SK-N-SH (cell line): Measurements from ENCODE around the gene ATXN7L3B. TPM values are rescaled to one million over a fixed set of nuclear protein-coding genes. Genes with fewer than 3 reads are reported as not detected.

Experiments used
- CTCF ChIA-PET: fragments of 300-600, 350-600 bp; formaldehyde crosslinking; extraction: SDS; loops from one replicate; lab custom pipeline; 2021; lab: Yijun Ruan, JAX
- POLR2A ChIA-PET: fragments of 350-600 bp; sonication (Branson Sonifier 250); formaldehyde crosslinking; extraction: SDS; loops from one replicate; lab custom pipeline; 2020; ENCODE audit warnings: antibody characterized with exemption, inconsistent platforms; lab: Yijun Ruan, JAX
- DNase-seq: peaks from one replicate; pipeline ENCODE4 v3.0.0; 2012
- H2AFZ ChIP-seq: fragments of 200-600 bp; sonication (generic); 2 replicates; pipeline ENCODE4 v1.8.1; 2016; ENCODE audit warnings: antibody characterized with exemption, mild to moderate bottlenecking, low read depth
- H3F3A ChIP-seq: fragments of 200-600 bp; sonication (generic); replicated peaks from 2 replicates; pipeline ENCODE3; 2016; ENCODE audit warnings: antibody characterized with exemption, mild to moderate bottlenecking; ENCODE audit not compliant: insufficient read depth
- H3K27ac ChIP-seq, 2 experiments: fragments of 200-500 bp in 1 of 2; fragments of 200-600 bp in 1 of 2; sonication (Bioruptor generic) in 1 of 2; sonication (generic), shearing (Covaris generic) in 1 of 2; 2 replicates each; pipeline versions ENCODE4 v1.5.1 to v1.6.1; 2014 to 2016; ENCODE audit warnings: low read depth in 2 of 2, inconsistent platforms in 1 of 2, low read length in 1 of 2, mild to moderate bottlenecking in 1 of 2, mixed read lengths in 1 of 2
- H3K27me3 ChIP-seq: fragments of 200-600 bp; sonication (generic), shearing (Covaris generic); 2 replicates; pipeline ENCODE4 v1.6.1; 2016; ENCODE audit warnings: mixed run types; ENCODE audit not compliant: insufficient read depth
- H3K36me3 ChIP-seq, 2 experiments: fragments of 200-500 bp in 1 of 2; fragments of 200-600 bp in 1 of 2; sonication (Bioruptor generic) in 1 of 2; sonication (generic) in 1 of 2; replicated peaks in 1 of 2; 2 replicates each; pipeline versions ENCODE3 to v1.5.1; 2014 to 2016; ENCODE audit warnings: low read length in 1 of 2, mild to moderate bottlenecking in 1 of 2; ENCODE audit not compliant: insufficient read depth in 2 of 2, control insufficient read depth in 1 of 2
- H3K4me1 ChIP-seq, 2 experiments: fragments of 200-500 bp in 1 of 2; fragments of 200-600 bp in 1 of 2; sonication (Bioruptor generic) in 1 of 2; sonication (generic), shearing (Covaris generic) in 1 of 2; 2 replicates each; pipeline versions ENCODE4 v1.5.1 to v1.6.1; 2014 to 2016; ENCODE audit warnings: low read depth in 1 of 2, low read length in 1 of 2, mixed run types in 1 of 2; ENCODE audit not compliant: insufficient read depth in 2 of 2, control insufficient read depth in 1 of 2
- H3K4me2 ChIP-seq: fragments of 200-600 bp; sonication (generic), shearing (Covaris generic); 2 replicates; pipeline ENCODE4 v1.6.1; 2017; ENCODE audit warnings: mixed run types
- H3K4me3 ChIP-seq, 2 experiments: fragments of 200-500 bp in 1 of 2; fragments of 200-600 bp in 1 of 2; sonication (Bioruptor generic) in 1 of 2; sonication (generic), shearing (Covaris generic) in 1 of 2; 2 replicates each; pipeline versions ENCODE4 v1.5.1 to v1.8.1; 2014 to 2016; ENCODE audit warnings: low read depth in 2 of 2, inconsistent platforms in 1 of 2, low read length in 1 of 2, mild to moderate bottlenecking in 1 of 2, mixed read lengths in 1 of 2, moderate library complexity in 1 of 2
- H3K79me2 ChIP-seq: fragments of 200-600 bp; sonication (generic); 2 replicates; pipeline ENCODE4 v1.8.1; 2017; ENCODE audit warnings: mild to moderate bottlenecking; ENCODE audit not compliant: insufficient read depth
- H3K9ac ChIP-seq: fragments of 200-600 bp; sonication (generic); 2 replicates; pipeline ENCODE4 v1.6.1; 2017; ENCODE audit warnings: mixed run types
- H3K9me2 ChIP-seq: fragments of 200-600 bp; sonication (generic); 2 replicates; pipeline ENCODE4 v1.6.1; 2017; ENCODE audit warnings: mixed run types
- H3K9me3 ChIP-seq: fragments of 200-600 bp; sonication (generic); 2 replicates; pipeline ENCODE4 v1.6.1; 2017; ENCODE audit warnings: mixed run types, mild to moderate bottlenecking, moderate library complexity
- H4K20me1 ChIP-seq: fragments of 200-600 bp; sonication (generic); 2 replicates; pipeline ENCODE4 v1.6.1; 2017; ENCODE audit warnings: mild to moderate bottlenecking, mixed run types; ENCODE audit not compliant: insufficient read depth
- GABPA ChIP-seq: IDR thresholded peaks from 2 replicates; pipeline ENCODE4 v1.4.0; 2012; ENCODE audit warnings: low read depth, mild to moderate bottlenecking
- GATA2 ChIP-seq: sonication (generic); formaldehyde crosslinking; IDR thresholded peaks from 2 replicates; pipeline ENCODE4 v1.5.0; 2020; ENCODE audit warnings: mild to moderate bottlenecking, missing genetic modification reagents
- MEF2A ChIP-seq: IDR thresholded peaks from 2 replicates; pipeline ENCODE4 v1.4.0; 2012; ENCODE audit warnings: low read depth, borderline replicate concordance
- NFIC ChIP-seq: IDR thresholded peaks from 2 replicates; pipeline ENCODE4 v1.4.0; 2012; ENCODE audit warnings: borderline replicate concordance
- NRF1 ChIP-seq: IDR thresholded peaks from 2 replicates; pipeline ENCODE4 v1.6.1; 2012; ENCODE audit warnings: low read depth, mild to moderate bottlenecking, low read length
- REST ChIP-seq: IDR thresholded peaks from 2 replicates; pipeline ENCODE4 v1.6.1; 2012; ENCODE audit warnings: mild to moderate bottlenecking, low read depth, low read length, moderate library complexity
- RFX5 ChIP-seq: IDR thresholded peaks from 2 replicates; pipeline ENCODE4 v1.6.1; 2012; ENCODE audit warnings: mild to moderate bottlenecking, improper control_type of control experiment, low read length
- SMC3 ChIP-seq: IDR thresholded peaks from 2 replicates; pipeline ENCODE4 v1.6.1; 2012; ENCODE audit warnings: low read depth, low read length, improper control_type of control experiment
- TAF1 ChIP-seq: IDR thresholded peaks from 2 replicates; pipeline ENCODE4 v1.6.1; 2012; ENCODE audit warnings: low read depth, mild to moderate bottlenecking, low read length, moderate library complexity, borderline replicate concordance
- USF1 ChIP-seq: IDR thresholded peaks from 2 replicates; pipeline ENCODE4 v1.4.0; 2012; ENCODE audit warnings: low read depth, borderline replicate concordance
- USF2 ChIP-seq: fragments of 150-350 bp; IDR thresholded peaks from 2 replicates; pipeline ENCODE4 v1.6.1; 2017; ENCODE audit warnings: antibody characterized with exemption, low read length, low read depth, borderline replicate concordance
- WGBS: methylation state at CpG from one replicate; pipeline ENCODE4 v1.1.6; 2017; ENCODE audit warnings: low lambda C conversion rate; 5-methylcytosine and 5-hydroxymethylcytosine counted together
- polyA plus RNA-seq, 3 experiments: library from polyadenylated mRNA; depleted of rRNA; stranded (reverse); fragments of >200 nt; gene quantifications; 2 replicates each; pipeline ENCODE4 v1.2.3, GENCODE V29; 2012

Gene ATXN7L3B
- polyA plus RNA-seq, 1 of the 3 experiments (the other 2 are of a cell fraction): 13.8 TPM

DNA sequence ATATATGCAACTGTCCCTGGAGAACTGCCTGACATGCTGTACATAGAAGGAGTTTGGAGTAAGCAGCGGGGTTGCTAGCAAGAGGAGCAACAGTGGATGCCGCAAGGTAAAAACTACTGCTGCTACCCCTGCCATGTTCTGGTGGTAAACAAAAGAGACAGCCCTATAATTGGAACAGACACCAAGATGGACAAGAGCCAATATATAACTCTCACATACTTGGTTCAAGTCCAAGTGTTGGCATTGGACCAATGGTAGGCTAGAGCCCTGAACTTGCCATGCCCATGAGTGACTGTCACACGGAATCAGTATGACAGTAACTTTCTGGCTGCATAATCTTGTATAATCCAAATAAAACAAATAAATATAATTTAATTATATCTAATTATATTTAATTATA lies 13.7 kb downstream of the ATXN7L3B start:
- no peaks in the 10 kb centered on the region for H3F3A ChIP-seq
- CTCF ChIA-PET: no interaction called here

More for the DNA sequence above, 13.7 kb downstream of the ATXN7L3B start:
- WGBS: 95% methylated on average over 3 of the region's 3 CpGs
- no peak for DNase-seq
- Histone ChIP-seq H3K4me2 (no peak overlapping the region), H3K4me1 (no peaks in the 10 kb centered on the region; a peak in 1 of 4 replicates), H4K20me1 (no peaks in the 10 kb centered on the region), H3K9me2 (no peaks in the 10 kb centered on the region), H3K79me2 (no peaks in the 10 kb centered on the region), H3K36me3 (peaks cover 0 to 2% of the 10 kb centered on the region in 2 experiments), H2AFZ (no peak overlapping the region), H3K4me3 (no peak overlapping the region), H3K9ac (no peak overlapping the region), H3K27me3 (no peaks in the 10 kb centered on the region), H3K27ac (no peak overlapping the region), H3K9me3 (no peaks in the 10 kb centered on the region)
- TF ChIP-seq USF1: no peak
- TF ChIP-seq REST: no peak
- TF ChIP-seq NRF1: no peak
- TF ChIP-seq NFIC: no peak
- no peak for TF ChIP-seq GATA2 (CRISPR knock-in tag)
- no peak for TF ChIP-seq SMC3
- no peak for TF ChIP-seq TAF1
- no peak for TF ChIP-seq GABPA
- TF ChIP-seq MEF2A: no peak
- no peak for TF ChIP-seq RFX5
- TF ChIP-seq USF2: no peak
- POLR2A ChIA-PET: no interaction called here
